DMS79 (cell line): ENCODE results near the gene CLDN22.
"Not testable (repeated sequence)": the region's sequence is repeated elsewhere in the genome, so short reads cannot be mapped to it uniquely, and the experiment has no call there.

Source experiments
- DNase-seq: peaks from one replicate; lab custom pipeline; 2025; lab: John Stamatoyannopoulos, UW

The CLDN22 gene

GRCh38 chr4:183347146-183347545 is 27.1 kb upstream of the CLDN22 start:
- no peak for DNase-seq

- DNase-seq = no peak
Measured at GRCh38 chr4:183345261-183345660, 25.2 kb upstream of the CLDN22 start.

- DNase-seq = no peak
Measured at GRCh38 chr4:183344523-183345255, 24.6 kb upstream of the CLDN22 start.

- DNase-seq = no peak
Measured at GRCh38 chr4:183343730-183344129, 23.7 kb upstream of the CLDN22 start.

- DNase-seq = no peak
Measured at GRCh38 chr4:183342541-183343533, 22.8 kb upstream of the CLDN22 start.

GRCh38 chr4:183337833-183338232 is 17.8 kb upstream of the CLDN22 start:
- no peak for DNase-seq

GRCh38 chr4:183337349-183337748 is 17.3 kb upstream of the CLDN22 start:
- DNase-seq = no peak

- DNase-seq = no peak
Measured at GRCh38 chr4:183335369-183335940, 15.4 kb upstream of the CLDN22 start.

GRCh38 chr4:183333983-183334382 is 13.9 kb upstream of the CLDN22 start:
- no peak for DNase-seq

- no peak for DNase-seq
Measured at GRCh38 chr4:183333202-183333601, 13.1 kb upstream of the CLDN22 start.

- no peak for DNase-seq
Measured at GRCh38 chr4:183332447-183332846, 12.4 kb upstream of the CLDN22 start.

- DNase-seq = no peak
Measured at GRCh38 chr4:183330841-183331240, 10.8 kb upstream of the CLDN22 start.

GRCh38 chr4:183329954-183330742 is 10.1 kb upstream of the CLDN22 start:
- no peak for DNase-seq

- no peak for DNase-seq
Measured at GRCh38 chr4:183329244-183329643, 9.2 kb upstream of the CLDN22 start.

- DNase-seq = no peak
Measured at GRCh38 chr4:183328832-183329231, 8.8 kb upstream of the CLDN22 start.

- no peak for DNase-seq
Measured at GRCh38 chr4:183327827-183328226, 7.8 kb upstream of the CLDN22 start.

- no peak for DNase-seq
Measured at GRCh38 chr4:183326853-183327252, 6.8 kb upstream of the CLDN22 start.

- not testable (repeated sequence) for DNase-seq
Measured at GRCh38 chr4:183326387-183326786, 6.3 kb upstream of the CLDN22 start.

GRCh38 chr4:183324619-183325018 is 4.5 kb upstream of the CLDN22 start:
- no peak for DNase-seq

GRCh38 chr4:183324056-183324455 is 4.0 kb upstream of the CLDN22 start:
- not testable (repeated sequence) for DNase-seq

GRCh38 chr4:183323295-183323694 is 3.2 kb upstream of the CLDN22 start:
- no peak for DNase-seq

GRCh38 chr4:183322326-183322725 is 2.2 kb upstream of the CLDN22 start, which contains the start of gene CLDN24:
TSS of gene CLDN24 (minus strand) at chr4:183322426. CDS start at chr4:183322426, 0 bp downstream.
- no peak for DNase-seq
